GM23338 (cell line): Measurements from ENCODE around the gene FLVCR1. TPM values are rescaled to one million over a fixed set of nuclear protein-coding genes. Genes with fewer than 3 reads are reported as not detected.

Experiments
- ATAC-seq: fragments of 200-7000 bp; cut with Tn5 transposase; 3 replicates; pipeline ENCODE4 v1.9.1; 2020
- DNase-seq: peaks from one replicate; pipeline ENCODE4 v3.0.0-alpha.2; 2015; ENCODE audit warnings: low spot score
- H2AFZ ChIP-seq: fragments of 200-600 bp; sonication (generic); 2 replicates; pipeline ENCODE4 v1.8.0; 2016; ENCODE audit warnings: antibody characterized with exemption, mild to moderate bottlenecking, moderate library complexity
- H3F3A ChIP-seq: fragments of 200-600 bp; sonication (generic); replicated peaks from 2 replicates; pipeline ENCODE4 v1.8.0; 2017; ENCODE audit warnings: antibody characterized with exemption, mixed run types, low read depth
- H3K27ac ChIP-seq: fragments of 200-600 bp; sonication (generic); 2 replicates; pipeline ENCODE4 v1.6.1; 2016; ENCODE audit warnings: low read depth
- H3K27me3 ChIP-seq: fragments of 200-600 bp; sonication (generic); 2 replicates; pipeline ENCODE4 v1.8.0; 2016; ENCODE audit warnings: mild to moderate bottlenecking, mixed run types, moderate library complexity; ENCODE audit not compliant: insufficient read depth
- H3K36me3 ChIP-seq: fragments of 200-600 bp; sonication (generic); 2 replicates; pipeline ENCODE4 v1.8.0; 2016; ENCODE audit warnings: mild to moderate bottlenecking; ENCODE audit not compliant: insufficient read depth
- H3K4me1 ChIP-seq: fragments of 200-600 bp; sonication (generic); 2 replicates; pipeline ENCODE4 v1.8.0; 2016; ENCODE audit warnings: mild to moderate bottlenecking, moderate library complexity; ENCODE audit not compliant: insufficient read depth
- H3K4me2 ChIP-seq: fragments of 200-600 bp; sonication (generic); 2 replicates; pipeline ENCODE4 v1.7.1; 2017; ENCODE audit warnings: mixed run types
- H3K4me3 ChIP-seq: fragments of 200-600 bp; sonication (generic); 2 replicates; pipeline ENCODE4 v1.6.1; 2016; ENCODE audit warnings: mixed run types
- H3K79me2 ChIP-seq: fragments of 200-600 bp; sonication (generic); replicated peaks from 2 replicates; pipeline ENCODE4 v1.8.0; 2017; ENCODE audit warnings: mild to moderate bottlenecking; ENCODE audit not compliant: insufficient read depth
- H3K9me2 ChIP-seq: fragments of 200-600 bp; sonication (generic); 2 replicates; pipeline ENCODE4 v1.8.0; 2017; ENCODE audit not compliant: insufficient read depth
- H4K20me1 ChIP-seq: fragments of 200-600 bp; sonication (generic); replicated peaks from 2 replicates; pipeline ENCODE4 v1.8.0; 2017; ENCODE audit warnings: mild to moderate bottlenecking; ENCODE audit not compliant: insufficient read depth
- H3K27ac Mint-ChIP-seq: 2 replicates; pipeline ENCODE4 v1.8.0; 2020; ENCODE audit warnings: inconsistent platforms, mild to moderate bottlenecking, moderate library complexity, mixed read lengths
- H3K27me3 Mint-ChIP-seq: 3 replicates; pipeline ENCODE4 v1.8.0; 2022; ENCODE audit warnings: low read depth, mild to moderate bottlenecking, moderate library complexity, mixed read lengths, inconsistent platforms; ENCODE audit not compliant: insufficient read depth, poor library complexity
- H3K36me3 Mint-ChIP-seq: 3 replicates; pipeline ENCODE4 v1.8.0; 2021; ENCODE audit warnings: low read depth, mild to moderate bottlenecking, inconsistent platforms, moderate library complexity, mixed read lengths
- H3K4me1 Mint-ChIP-seq: 3 replicates; pipeline ENCODE4 v1.8.0; 2020; ENCODE audit warnings: mild to moderate bottlenecking, inconsistent platforms, mixed read lengths
- H3K4me3 Mint-ChIP-seq: 3 replicates; pipeline ENCODE4 v1.8.0; 2021; ENCODE audit warnings: moderate library complexity, mild to moderate bottlenecking, inconsistent platforms, mixed read lengths
- H3K9me3 Mint-ChIP-seq: 3 replicates; pipeline ENCODE4 v1.8.0; 2020; ENCODE audit warnings: moderate library complexity, mild to moderate bottlenecking, inconsistent platforms, mixed read lengths
- CREB1 ChIP-seq: fragments of 250-450 bp; sonication (Bioruptor Pico); IDR thresholded peaks from 2 replicates; pipeline ENCODE4 v1.5.0; 2020; ENCODE audit warnings: low read depth, mild to moderate bottlenecking, moderate library complexity
- JUNB ChIP-seq: IDR thresholded peaks from one replicate; pipeline ENCODE4 v1.6.1; 2016; ENCODE audit warnings: antibody characterized with exemption; ENCODE audit not compliant: unreplicated experiment
- ZNF462 ChIP-seq: fragments of 250-450 bp; sonication (Bioruptor Pico); IDR thresholded peaks from 2 replicates; pipeline ENCODE4 v1.5.0; 2020; ENCODE audit warnings: mild to moderate bottlenecking, moderate library complexity
- polyA plus RNA-seq: library from polyadenylated mRNA; unstranded; fragments of >200 nt; fragmentation: Nextera tagmentation; extraction: Ambion mirVana; gene quantifications from 2 replicates; pipeline ENCODE4 v1.2.1, GENCODE V29; 2016
- total RNA-seq: library from RNA; depleted of rRNA; stranded (reverse); fragments of >200 nt; shearing (Covaris generic); gene quantifications from 2 replicates; pipeline ENCODE4 v1.2.3, GENCODE V29; 2014

Gene FLVCR1
- total and polyA plus RNA-seq, 2 experiments from 2014 or later = 60.5 to 93.5 TPM

GRCh38 chr1:212879947-212880690, 22.0 kb downstream of the FLVCR1 start:
- Mint-ChIP-seq H3K4me1 (peaks cover 32% of the 10 kb centered on the region), H3K4me3 (no peak overlapping the region; the same call in 2 of the 3 replicates), H3K27ac (peak overlapping the region; percentile 84), H3K27me3 (no peaks in the 10 kb centered on the region), H3K9me3 (no peaks in the 10 kb centered on the region), H3K36me3 (peaks cover 90% of the 10 kb centered on the region)
- DNase-seq (peak; percentile 70), ATAC-seq (peak; percentile 93)
- Histone ChIP-seq H3K79me2 (peaks cover 93% of the 10 kb centered on the region), H3K27ac (peak overlapping the region; percentile 86), H3K4me1 (peaks cover 29% of the 10 kb centered on the region), H3K4me3 (no peak overlapping the region), H3K27me3 (no peaks in the 10 kb centered on the region), H4K20me1 (peaks cover 44% of the 10 kb centered on the region), H3K4me2 (peak overlapping the region; percentile 11; the same call in 1 of the 2 replicates), H3K9me2 (no peaks in the 10 kb centered on the region), H3F3A (peaks cover 20% of the 10 kb centered on the region), H3K36me3 (peaks cover 76% of the 10 kb centered on the region), H2AFZ (no peak overlapping the region)
- no peak for TF ChIP-seq ZNF462 (CRISPR knock-in tag)
- TF ChIP-seq CREB1 (CRISPR knock-in tag) = no peak

- peak overlapping the region; percentile 10; the same call in 1 of the 2 replicates for H3K27ac ChIP-seq
Observed at GRCh38 chr1:212884592-212884991, 26.5 kb downstream of the FLVCR1 start.

More at GRCh38 chr1:212884592-212884991, 26.5 kb downstream of the FLVCR1 start:
- DNase-seq = no peak
- no peak for ATAC-seq
- peaks cover 5% of the 10 kb centered on the region for H3K4me1 ChIP-seq
- Mint-ChIP-seq H3K27me3 (no peaks in the 10 kb centered on the region), H3K4me3 (no peak overlapping the region), H3K9me3 (no peaks in the 10 kb centered on the region), H3K36me3 (peaks cover 95% of the 10 kb centered on the region), H3K4me1 (peaks cover 11% of the 10 kb centered on the region), H3K27ac (no peak overlapping the region)
- no peak overlapping the region for H3K4me3 ChIP-seq
- peaks cover 14% of the 10 kb centered on the region; the same call in 1 of the 2 replicates for H4K20me1 ChIP-seq
- H3K36me3 ChIP-seq = peaks cover 82% of the 10 kb centered on the region
- TF ChIP-seq JUNB = no peak
- no peak overlapping the region for H3K4me2 ChIP-seq
- no peaks in the 10 kb centered on the region for H3K27me3 ChIP-seq
- H3F3A ChIP-seq = peaks cover 14% of the 10 kb centered on the region; the same call in 1 of the 2 replicates
- no peak overlapping the region for H2AFZ ChIP-seq
- H3K9me2 ChIP-seq = no peaks in the 10 kb centered on the region
- H3K79me2 ChIP-seq = peaks cover 66% of the 10 kb centered on the region
